ENCODE data around the gene KIDINS220.

DNA sequence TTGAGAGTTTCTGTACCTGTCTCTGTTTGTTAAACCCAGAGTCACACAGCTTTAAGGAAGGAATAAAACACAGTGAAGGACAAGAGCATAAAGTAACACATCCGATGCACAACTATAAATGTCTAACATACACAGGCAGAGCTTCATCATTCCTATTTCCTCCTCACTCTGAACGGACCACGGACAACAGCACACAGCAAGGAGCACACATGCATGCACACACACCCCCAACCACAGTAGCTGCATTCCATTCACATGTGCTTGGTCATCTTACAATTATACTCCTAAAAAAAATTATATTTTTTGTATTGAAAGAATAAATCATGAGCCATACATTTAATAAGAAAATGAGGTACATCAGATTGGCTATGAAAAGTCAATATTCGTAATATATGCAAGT, 97.3 kb downstream of the KIDINS220 start:
- no peak for TF ChIP-seq EZH2 (IDR thresholded peaks at IDR 0.05; ENCODE audit: insufficient read depth, low read length)
- TF ChIP-seq, protein P1, sequence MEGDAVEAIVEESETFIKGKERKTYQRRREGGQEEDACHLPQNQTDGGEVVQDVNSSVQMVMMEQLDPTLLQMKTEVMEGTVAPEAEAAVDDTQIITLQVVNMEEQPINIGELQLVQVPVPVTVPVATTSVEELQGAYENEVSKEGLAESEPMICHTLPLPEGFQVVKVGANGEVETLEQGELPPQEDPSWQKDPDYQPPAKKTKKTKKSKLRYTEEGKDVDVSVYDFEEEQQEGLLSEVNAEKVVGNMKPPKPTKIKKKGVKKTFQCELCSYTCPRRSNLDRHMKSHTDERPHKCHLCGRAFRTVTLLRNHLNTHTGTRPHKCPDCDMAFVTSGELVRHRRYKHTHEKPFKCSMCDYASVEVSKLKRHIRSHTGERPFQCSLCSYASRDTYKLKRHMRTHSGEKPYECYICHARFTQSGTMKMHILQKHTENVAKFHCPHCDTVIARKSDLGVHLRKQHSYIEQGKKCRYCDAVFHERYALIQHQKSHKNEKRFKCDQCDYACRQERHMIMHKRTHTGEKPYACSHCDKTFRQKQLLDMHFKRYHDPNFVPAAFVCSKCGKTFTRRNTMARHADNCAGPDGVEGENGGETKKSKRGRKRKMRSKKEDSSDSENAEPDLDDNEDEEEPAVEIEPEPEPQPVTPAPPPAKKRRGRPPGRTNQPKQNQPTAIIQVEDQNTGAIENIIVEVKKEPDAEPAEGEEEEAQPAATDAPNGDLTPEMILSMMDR (IDR thresholded peaks at IDR 0.05; ENCODE audit: insufficient read depth, low read depth, low read length), result no peak
